ENCODE results near the gene RETREG3.

DNA sequence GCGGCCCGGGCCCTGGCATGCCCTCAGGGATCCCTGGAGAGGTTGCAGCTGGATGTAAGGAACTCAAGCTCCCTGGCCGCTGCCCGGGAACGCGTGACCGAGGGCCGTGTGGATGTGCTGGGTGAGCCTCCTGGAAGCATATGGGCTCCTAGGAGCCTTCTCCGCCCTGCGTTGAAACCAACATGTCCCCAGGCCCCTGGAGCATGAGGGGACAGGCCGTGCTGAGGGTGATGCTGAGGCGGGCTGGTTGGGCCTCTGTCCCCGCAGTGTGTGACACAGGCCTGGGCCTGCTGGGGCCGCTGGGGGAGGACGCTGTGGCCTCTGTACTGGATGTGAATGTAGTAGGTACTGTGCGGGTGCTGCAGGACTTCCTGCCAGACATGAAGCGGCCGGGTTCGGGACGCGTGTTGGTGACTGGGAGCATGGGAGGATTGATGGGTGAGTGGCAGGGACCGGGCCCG lies 62.1 kb downstream of the RETREG3 start:
- TF ChIP-seq CTCF (IDR thresholded peaks at IDR 0.05), result no peak
- TF ChIP-seq POLR2A (IDR thresholded peaks at IDR 0.05), result no peak

All from right lobe of liver (tissue), 4 donors.